SK-N-SH treated with all-trans-retinoic acid at 6 μM for 48 hours (cell line): ENCODE results near the gene STAB2.

Experiments used
- ARNTL ChIP-seq: fragments of 450-650 bp; formaldehyde crosslinking; IDR thresholded peaks from 2 replicates; pipeline ENCODE4 v1.5.0; 2020; ENCODE audit warnings: low read depth, mild to moderate bottlenecking, moderate library complexity, borderline replicate concordance
- BACH2 ChIP-seq: fragments of 250-450 bp; sonication (Bioruptor Pico); IDR thresholded peaks from 2 replicates; pipeline ENCODE4 v1.9.0; 2021; ENCODE audit warnings: mild to moderate bottlenecking, borderline replicate concordance
- CREB5 ChIP-seq: fragments of 250-450 bp; sonication (Bioruptor Pico); IDR thresholded peaks from 2 replicates; pipeline ENCODE4 v1.5.1; 2020; ENCODE audit warnings: low read depth, mild to moderate bottlenecking, moderate library complexity
- CSDC2 ChIP-seq: fragments of 250-450 bp; sonication (Bioruptor Pico); IDR thresholded peaks from 2 replicates; pipeline ENCODE4 v1.5.0; 2020; ENCODE audit warnings: mild to moderate bottlenecking, moderate library complexity
- PATZ1 ChIP-seq: fragments of 250-450 bp; sonication (Bioruptor Pico); IDR thresholded peaks from 2 replicates; pipeline ENCODE4 v1.8.0; 2020; ENCODE audit warnings: mild to moderate bottlenecking, moderate library complexity, borderline replicate concordance
- RARB ChIP-seq: fragments of 250-450 bp; sonication (Bioruptor Pico); IDR thresholded peaks from 2 replicates; pipeline ENCODE4 v1.8.0; 2021; ENCODE audit warnings: mild to moderate bottlenecking, moderate library complexity
- SNAI2 ChIP-seq: fragments of 250-450 bp; sonication (Bioruptor Pico); IDR thresholded peaks from 2 replicates; pipeline ENCODE4 v1.5.0; 2020; ENCODE audit warnings: mild to moderate bottlenecking, moderate library complexity
- ZFP30 ChIP-seq: fragments of 450-650 bp; formaldehyde crosslinking; IDR thresholded peaks from 2 replicates; pipeline ENCODE4 v1.5.0; 2022; ENCODE audit warnings: mild to moderate bottlenecking, moderate library complexity
- ZNF8 ChIP-seq: fragments of 450-650 bp; formaldehyde crosslinking; IDR thresholded peaks from 2 replicates; pipeline ENCODE4 v1.5.0; 2020; ENCODE audit warnings: mild to moderate bottlenecking, moderate library complexity

GRCh38 chr12:103793512-103794045 is 206.5 kb downstream of the STAB2 start:
- TF ChIP-seq BACH2: no peak
- no peak for TF ChIP-seq ZFP30
- no peak for TF ChIP-seq SNAI2 (CRISPR knock-in tag)
- no peak for TF ChIP-seq CSDC2 (CRISPR knock-in tag)
- TF ChIP-seq RARB (CRISPR knock-in tag): no peak
- TF ChIP-seq PATZ1: no peak
- no peak for TF ChIP-seq CREB5
- no peak for TF ChIP-seq ZNF8
- no peak for TF ChIP-seq ARNTL (CRISPR knock-in tag)
